Measurements from ENCODE around the gene SCAP.

DNA sequence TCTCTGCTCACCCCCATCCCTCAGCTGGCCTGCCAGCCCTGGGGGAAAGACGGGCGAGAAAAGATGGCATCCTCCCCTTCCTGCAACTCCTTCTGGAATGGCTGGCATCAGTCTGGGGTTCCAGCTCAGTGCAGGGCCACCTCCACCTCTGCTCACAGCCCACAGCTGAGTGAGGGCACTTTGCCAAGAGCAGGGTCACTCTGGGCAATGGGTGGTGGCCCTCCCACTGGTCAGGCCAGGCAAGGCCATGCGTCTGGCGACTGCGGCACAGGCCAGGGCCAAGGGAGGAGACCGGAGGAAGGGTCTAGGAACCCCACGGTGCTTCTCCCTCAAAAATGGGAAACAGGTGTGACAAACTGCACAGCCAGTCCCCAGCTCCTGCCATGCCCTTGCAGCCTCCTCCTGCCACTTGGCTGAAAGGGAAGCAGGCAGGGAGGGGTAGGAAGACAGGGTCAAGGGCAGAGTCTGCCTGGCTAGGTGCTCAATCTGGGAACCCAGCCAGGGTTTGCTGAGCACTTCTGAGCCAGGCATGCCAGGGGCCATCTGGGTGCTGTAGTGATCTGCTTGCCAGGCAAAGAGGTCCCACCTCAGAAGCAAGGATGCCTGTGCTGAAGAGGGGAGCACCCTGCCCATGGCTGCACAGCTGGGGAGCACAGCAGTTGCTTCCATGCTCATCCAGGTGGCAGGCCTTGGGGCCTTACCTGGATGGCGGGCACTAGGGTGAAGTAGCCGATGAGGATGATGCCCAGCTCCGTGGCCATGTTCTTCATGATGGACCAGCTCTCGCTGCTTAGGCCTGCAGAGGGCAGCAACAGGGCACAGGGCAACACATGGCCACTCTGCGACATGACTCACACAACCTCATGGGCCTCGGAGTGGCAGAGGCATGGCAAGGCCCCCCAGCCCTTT lies 53.7 kb downstream of the SCAP start:
- TF ChIP-seq, protein P1, sequence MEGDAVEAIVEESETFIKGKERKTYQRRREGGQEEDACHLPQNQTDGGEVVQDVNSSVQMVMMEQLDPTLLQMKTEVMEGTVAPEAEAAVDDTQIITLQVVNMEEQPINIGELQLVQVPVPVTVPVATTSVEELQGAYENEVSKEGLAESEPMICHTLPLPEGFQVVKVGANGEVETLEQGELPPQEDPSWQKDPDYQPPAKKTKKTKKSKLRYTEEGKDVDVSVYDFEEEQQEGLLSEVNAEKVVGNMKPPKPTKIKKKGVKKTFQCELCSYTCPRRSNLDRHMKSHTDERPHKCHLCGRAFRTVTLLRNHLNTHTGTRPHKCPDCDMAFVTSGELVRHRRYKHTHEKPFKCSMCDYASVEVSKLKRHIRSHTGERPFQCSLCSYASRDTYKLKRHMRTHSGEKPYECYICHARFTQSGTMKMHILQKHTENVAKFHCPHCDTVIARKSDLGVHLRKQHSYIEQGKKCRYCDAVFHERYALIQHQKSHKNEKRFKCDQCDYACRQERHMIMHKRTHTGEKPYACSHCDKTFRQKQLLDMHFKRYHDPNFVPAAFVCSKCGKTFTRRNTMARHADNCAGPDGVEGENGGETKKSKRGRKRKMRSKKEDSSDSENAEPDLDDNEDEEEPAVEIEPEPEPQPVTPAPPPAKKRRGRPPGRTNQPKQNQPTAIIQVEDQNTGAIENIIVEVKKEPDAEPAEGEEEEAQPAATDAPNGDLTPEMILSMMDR (conservative IDR thresholded peaks at IDR 0.05; ENCODE audit: low read depth, low read length) = peak; percentile 36
- TF ChIP-seq, protein P2, sequence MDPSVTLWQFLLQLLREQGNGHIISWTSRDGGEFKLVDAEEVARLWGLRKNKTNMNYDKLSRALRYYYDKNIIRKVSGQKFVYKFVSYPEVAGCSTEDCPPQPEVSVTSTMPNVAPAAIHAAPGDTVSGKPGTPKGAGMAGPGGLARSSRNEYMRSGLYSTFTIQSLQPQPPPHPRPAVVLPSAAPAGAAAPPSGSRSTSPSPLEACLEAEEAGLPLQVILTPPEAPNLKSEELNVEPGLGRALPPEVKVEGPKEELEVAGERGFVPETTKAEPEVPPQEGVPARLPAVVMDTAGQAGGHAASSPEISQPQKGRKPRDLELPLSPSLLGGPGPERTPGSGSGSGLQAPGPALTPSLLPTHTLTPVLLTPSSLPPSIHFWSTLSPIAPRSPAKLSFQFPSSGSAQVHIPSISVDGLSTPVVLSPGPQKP (IDR thresholded peaks at IDR 0.05; ENCODE audit: borderline replicate concordance, low read depth, low read length) = no peak
- TF ChIP-seq SMC3 (IDR thresholded peaks at IDR 0.05; ENCODE audit: low read depth, low read length) (no peak), POLR2A (IDR thresholded peaks at IDR 0.05; ENCODE audit: low read depth, low read length) (no peak), MXI1 (IDR thresholded peaks at IDR 0.05; ENCODE audit: borderline replicate concordance, low read depth, low read length) (peak; percentile 61; the same call in 1 of the 2 replicates), RFX5 (IDR thresholded peaks at IDR 0.05; ENCODE audit: low read depth, low read length) (no peak), MAZ (IDR thresholded peaks at IDR 0.05; ENCODE audit: borderline replicate concordance, low read depth, low read length) (no peak), NFE2L2 (IDR thresholded peaks at IDR 0.05; ENCODE audit: low read depth, low read length) (no peak), MAFK (IDR thresholded peaks at IDR 0.05; ENCODE audit: low read depth, low read length) (no peak)

Data from IMR-90 (cell line).